ENCODE data around the gene USP22.

- TF ChIP-seq MYC (IDR thresholded peaks at IDR 0.05; ENCODE audit: low read depth, low read length) (no peak), CTCF (IDR thresholded peaks at IDR 0.05; ENCODE audit: low read depth, low read length) (peak; percentile 99), MAX (IDR thresholded peaks at IDR 0.05; ENCODE audit: low read depth, low read length) (no peak), POLR2A (IDR thresholded peaks at IDR 0.05; ENCODE audit: extremely low read depth, insufficient read length) (no peak)
Measured at GRCh38 chr17:20992987-20993862, 49.6 kb downstream of the USP22 start.

Measured in NB4 (cell line).